Astrocyte (in vitro differentiated cells and primary cell): Measurements from ENCODE around the gene ATP6V0D1.

Experiments
- CTCF ChIP-seq: IDR thresholded peaks from 2 replicates; pipeline ENCODE4 v1.5.1; 2011; ENCODE audit warnings: low read depth, mild to moderate bottlenecking, inconsistent platforms, low read length, moderate library complexity; ENCODE audit not compliant: insufficient read depth
- EZH2 ChIP-seq: IDR thresholded peaks from 2 replicates; pipeline ENCODE4 v1.6.1; 2012; ENCODE audit warnings: mild to moderate bottlenecking, low read length, inconsistent platforms; ENCODE audit not compliant: insufficient read depth

GRCh38 chr16:67449739-67450138 is 31.2 kb downstream of the ATP6V0D1 start:
- no peak for TF ChIP-seq CTCF
- no peak for TF ChIP-seq EZH2
